K562 (cell line): ENCODE results near the gene ELMO1. TPM values are rescaled to one million over a fixed set of nuclear protein-coding genes. Genes with fewer than 3 reads are reported as not detected.

Experiments
- ATAC-seq: fragments of 200-7000 bp; cut with Tn5 transposase; 3 replicates; pipeline ENCODE4 v1.9.1; 2020; ENCODE audit warnings: moderate library complexity
- BruUV-seq: library from RNA; stranded (reverse); fragments of 400-500 nt; replicated peaks from 2 replicates; lab custom pipeline; 2021; lab: Mats Ljungman, UMichigan
- CTCF ChIA-PET: fragments of 300-600 bp; formaldehyde crosslinking; extraction: SDS; loops from one replicate; lab custom pipeline; 2021; ENCODE audit warnings: low intra/inter-chr PET ratio; lab: Yijun Ruan, JAX
- POLR2A ChIA-PET: fragments of 300-600, 350-650 bp; sonication (Branson Sonifier 250); formaldehyde crosslinking; extraction: SDS; loops from one replicate; lab custom pipeline; 2021; ENCODE audit warnings: antibody characterized with exemption, inconsistent platforms; lab: Yijun Ruan, JAX
- DNase-seq, 4 experiments: peaks; one replicate each; pipeline versions ENCODE4 v3.0.0 to v3.0.0-alpha.2; 2011 to 2018; ENCODE audit warnings: low spot score in 3 of 4, mixed read lengths in 3 of 4; ENCODE audit errors: extremely low read depth in 1 of 4
- FAIRE-seq: peaks from 2 replicates; lab custom pipeline; 2011; peaks lifted over from hg19 to GRCh38; lab: Jason Lieb, UNC
- H2AFZ ChIP-seq: 2 replicates; pipeline ENCODE4 v1.6.0; 2011; ENCODE audit warnings: low read depth, low read length, control low read depth, inconsistent platforms
- H3K27ac ChIP-seq: fragments of 200-600 bp; 3 replicates; pipeline ENCODE4 v1.8.0; 2011; ENCODE audit warnings: low read depth, mild to moderate bottlenecking, control low read depth, inconsistent platforms, low read length, moderate library complexity, mixed read lengths; ENCODE audit errors: extremely low read depth
- H3K27me3 ChIP-seq, 2 experiments: fragments of 300-600 bp in 1 of 2; 2 replicates in 1 of 2; 3 replicates in 1 of 2; pipeline versions ENCODE4 v1.6.0 to v1.8.0; 2011; ENCODE audit warnings: inconsistent platforms in 2 of 2, low read length in 2 of 2, mild to moderate bottlenecking in 1 of 2, mixed read lengths in 1 of 2, moderate library complexity in 1 of 2; ENCODE audit not compliant: control insufficient read depth in 2 of 2, insufficient read depth in 2 of 2
- H3K36me3 ChIP-seq: fragments of 300-600 bp; 3 replicates; pipeline ENCODE4 v1.8.0; 2011; ENCODE audit warnings: mild to moderate bottlenecking, low read length, inconsistent platforms; ENCODE audit not compliant: control insufficient read depth, insufficient read depth
- H3K4me1 ChIP-seq, 2 experiments: fragments of 200-600 bp in 1 of 2; replicated peaks in 1 of 2; 2 replicates in 1 of 2; 3 replicates in 1 of 2; pipeline versions ENCODE4 v1.5.1 to v1.8.0; 2011; ENCODE audit warnings: inconsistent platforms in 2 of 2, low read length in 2 of 2, mild to moderate bottlenecking in 1 of 2, mixed read lengths in 1 of 2, moderate library complexity in 1 of 2; ENCODE audit not compliant: control insufficient read depth in 2 of 2, insufficient read depth in 2 of 2
- H3K4me2 ChIP-seq: 2 replicates; pipeline ENCODE4 v1.6.1; 2011; ENCODE audit warnings: low read length, control low read depth, inconsistent platforms, mixed read lengths; ENCODE audit not compliant: insufficient read depth
- H3K4me3 ChIP-seq: fragments of 200-600 bp; sonication (generic), shearing (Covaris generic); 2 replicates; pipeline ENCODE4 v1.5.1; 2016; ENCODE audit warnings: control low read depth, inconsistent platforms
- H3K79me2 ChIP-seq: fragments of 200-600 bp; 3 replicates; pipeline ENCODE4 v1.8.0; 2011; ENCODE audit warnings: low read length, inconsistent platforms; ENCODE audit not compliant: control insufficient read depth, insufficient read depth
- H3K9ac ChIP-seq, 2 experiments: 2 replicates each; pipeline versions ENCODE4 v1.6.0 to v1.6.1; 2011; ENCODE audit warnings: low read depth in 2 of 2, low read length in 2 of 2, control low read depth in 1 of 2, inconsistent platforms in 1 of 2, mild to moderate bottlenecking in 1 of 2, mixed read lengths in 1 of 2; ENCODE audit not compliant: insufficient read depth in 1 of 2
- H3K9me1 ChIP-seq: one replicate; pipeline ENCODE4 v1.6.0; 2011; ENCODE audit warnings: inconsistent platforms, mild to moderate bottlenecking, low read length, moderate library complexity; ENCODE audit not compliant: control insufficient read depth, insufficient read depth
- H3K9me3 ChIP-seq: replicated peaks from 2 replicates; pipeline ENCODE4 v1.5.1; 2011; ENCODE audit warnings: low read depth, low read length, inconsistent platforms; ENCODE audit not compliant: control insufficient read depth, insufficient read depth
- H4K20me1 ChIP-seq: replicated peaks from 2 replicates; pipeline ENCODE4 v1.6.1; 2011; ENCODE audit warnings: low read length, inconsistent platforms, mixed read lengths; ENCODE audit not compliant: control insufficient read depth, insufficient read depth
- DPF2 ChIP-seq: fragments of 450-650 bp; IDR thresholded peaks from 2 replicates; pipeline ENCODE4 v1.6.1; 2016
- GTF2A2 ChIP-seq: IDR thresholded peaks from 2 replicates; pipeline ENCODE4 v1.6.1; 2016; ENCODE audit warnings: mild to moderate bottlenecking, missing genetic modification characterization, missing compliant biosample characterization
- HDAC3 ChIP-seq: fragments of 450-650 bp; IDR thresholded peaks from 2 replicates; pipeline ENCODE4 v1.6.1; 2018; ENCODE audit warnings: borderline replicate concordance, mild to moderate bottlenecking, moderate library complexity; ENCODE audit not compliant: partially characterized antibody
- MXI1 ChIP-seq: IDR thresholded peaks from 2 replicates; pipeline ENCODE4 v1.6.1; 2011; ENCODE audit warnings: low read depth, mild to moderate bottlenecking, improper control_type of control experiment, low read length
- PRDM10 ChIP-seq: fragments of 450-650 bp; IDR thresholded peaks from 2 replicates; pipeline ENCODE4 v1.6.1; 2018; ENCODE audit not compliant: partially characterized antibody
- RBM39 ChIP-seq: fragments of 200-400 bp; formaldehyde crosslinking; optimal IDR thresholded peaks from 2 replicates; pipeline ENCODE3; 2018; ENCODE audit warnings: low read depth, low read length
- SIN3B ChIP-seq: fragments of 450-650 bp; IDR thresholded peaks from 2 replicates; pipeline ENCODE4 v1.6.1; 2017; ENCODE audit warnings: low read depth, mild to moderate bottlenecking, moderate library complexity
- SOX6 ChIP-seq: fragments of 450-650 bp; IDR thresholded peaks from 2 replicates; pipeline ENCODE4 v1.6.1; 2014; ENCODE audit warnings: mild to moderate bottlenecking
- ZNF384 ChIP-seq: IDR thresholded peaks from 2 replicates; pipeline ENCODE4 v1.6.1; 2012; ENCODE audit warnings: low read depth, low read length, improper control_type of control experiment
- ZNF395 ChIP-seq: fragments of 200-800 bp; sonication (Bioruptor generic); IDR thresholded peaks from 2 replicates; pipeline ENCODE4 v1.6.1; 2017; ENCODE audit warnings: missing genetic modification characterization, missing compliant biosample characterization
- WGBS: fragments of 100-300 bp; shearing (Covaris generic); methylation state at CpG from one replicate; pipeline ENCODE4 v1.1.6; 2016; ENCODE audit warnings: low coverage, mixed read lengths; ENCODE audit not compliant: insufficient coverage; ENCODE audit errors: missing lambda C conversion rate; 5-methylcytosine and 5-hydroxymethylcytosine counted together
- in situ Hi-C: fragments of 300-500 bp; cut with MboI; formaldehyde crosslinking; loops from 4 replicates; pipeline ENCODE4 v1.15.0; 2018; ENCODE audit warnings: inconsistent platforms, mixed read lengths
- intact Hi-C: fragments of 100-400 bp; cut with micrococcal nuclease; formaldehyde crosslinking; loops from 2 replicates; pipeline ENCODE4 v1.14.2; 2022
- polyA plus RNA-seq, 8 experiments: library from polyadenylated mRNA; depleted of rRNA in 4 of 8; stranded (reverse) in 5 of 8; unstranded in 3 of 8; fragments of >200 nt; fragmentation: Nextera tagmentation in 2 of 8; fragmentation: Illumina TruSeq in 1 of 8; extraction: Ambion mirVana in 2 of 8; extraction: Trizol in 1 of 8; gene quantifications; 2 replicates each; pipeline versions ENCODE4 v1.2.1 to v1.2.3, GENCODE V29; 2011 to 2014; ENCODE audit warnings: inconsistent platforms in 1 of 8, missing spikeins in 1 of 8
- total RNA-seq, 7 experiments: library from RNA; depleted of rRNA in 6 of 7; stranded (reverse); fragments of >200 nt in 6 of 7; fragmentation: Illumina TruSeq in 2 of 7; extraction: Trizol in 2 of 7; gene quantifications; 2 replicates each; pipeline versions ENCODE4 v1.2.1 to v1.2.3, GENCODE V29; 2011 to 2021; ENCODE audit warnings: low replicate concordance in 1 of 7
- TF ChIP-seq, protein P1 (sequence below): fragments of 250-450 bp; sonication (Bioruptor Pico); IDR thresholded peaks from 2 replicates; pipeline ENCODE4 v1.8.0; 2021; ENCODE audit warnings: moderate library complexity, mild to moderate bottlenecking, inconsistent platforms
- TF ChIP-seq, protein P2 (sequence below): IDR thresholded peaks from 2 replicates; pipeline ENCODE4 v1.6.1; 2011; ENCODE audit not compliant: insufficient read length; ENCODE audit errors: extremely low read depth

Gene ELMO1
- total and polyA plus RNA-seq, 9 of the 15 experiments (the other 6 are each of a cell fraction or from before 2014, with no cell fraction given) = 0.36 to 7.2 (median 3.6) TPM

- BruUV-seq = no TSS peak
- Histone ChIP-seq H3K27ac (no peak overlapping the region), H4K20me1 (no peaks in the 10 kb centered on the region), H3K9ac (no peak overlapping the region), H3K36me3 (no peaks in the 10 kb centered on the region), H3K4me2 (no peak overlapping the region), H3K27me3 (no peaks in the 10 kb centered on the region), H3K79me2 (no peaks in the 10 kb centered on the region), H3K4me3 (no peak overlapping the region), H3K9me1 (no peaks in the 10 kb centered on the region), H2AFZ (no peak overlapping the region), H3K9me3 (no peaks in the 10 kb centered on the region), H3K4me1 (no peaks in the 10 kb centered on the region)
- ChIA-PET POLR2A (no interaction called here), CTCF (no interaction called here)
- in situ Hi-C loops (no loop called here), intact Hi-C loops (no loop called here)
- ATAC-seq = no peak
- no peak for FAIRE-seq
- 0% methylated on average over 1 of the region's 1 CpG for WGBS
- no peak for DNase-seq
- TF ChIP-seq MXI1 (no peak), ZNF384 (no peak), PRDM10 (no peak), RBM39 (no peak), DPF2 (no peak), SIN3B (no peak), HDAC3 (no peak), ZNF395 (CRISPR knock-in tag) (no peak), GTF2A2 (no peak), SOX6 (no peak)
- TF ChIP-seq, protein P1, sequence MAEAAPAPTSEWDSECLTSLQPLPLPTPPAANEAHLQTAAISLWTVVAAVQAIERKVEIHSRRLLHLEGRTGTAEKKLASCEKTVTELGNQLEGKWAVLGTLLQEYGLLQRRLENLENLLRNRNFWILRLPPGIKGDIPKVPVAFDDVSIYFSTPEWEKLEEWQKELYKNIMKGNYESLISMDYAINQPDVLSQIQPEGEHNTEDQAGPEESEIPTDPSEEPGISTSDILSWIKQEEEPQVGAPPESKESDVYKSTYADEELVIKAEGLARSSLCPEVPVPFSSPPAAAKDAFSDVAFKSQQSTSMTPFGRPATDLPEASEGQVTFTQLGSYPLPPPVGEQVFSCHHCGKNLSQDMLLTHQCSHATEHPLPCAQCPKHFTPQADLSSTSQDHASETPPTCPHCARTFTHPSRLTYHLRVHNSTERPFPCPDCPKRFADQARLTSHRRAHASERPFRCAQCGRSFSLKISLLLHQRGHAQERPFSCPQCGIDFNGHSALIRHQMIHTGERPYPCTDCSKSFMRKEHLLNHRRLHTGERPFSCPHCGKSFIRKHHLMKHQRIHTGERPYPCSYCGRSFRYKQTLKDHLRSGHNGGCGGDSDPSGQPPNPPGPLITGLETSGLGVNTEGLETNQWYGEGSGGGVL = no peak
- TF ChIP-seq, protein P2, sequence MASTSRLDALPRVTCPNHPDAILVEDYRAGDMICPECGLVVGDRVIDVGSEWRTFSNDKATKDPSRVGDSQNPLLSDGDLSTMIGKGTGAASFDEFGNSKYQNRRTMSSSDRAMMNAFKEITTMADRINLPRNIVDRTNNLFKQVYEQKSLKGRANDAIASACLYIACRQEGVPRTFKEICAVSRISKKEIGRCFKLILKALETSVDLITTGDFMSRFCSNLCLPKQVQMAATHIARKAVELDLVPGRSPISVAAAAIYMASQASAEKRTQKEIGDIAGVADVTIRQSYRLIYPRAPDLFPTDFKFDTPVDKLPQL = no peak
Measured at GRCh38 chr7:36920433-36920832, 528.2 kb downstream of the ELMO1 start.
